Activated CD4-positive, alpha-beta T cell treated with anti-CD3 and anti-CD28 coated beads, Interleukin-2, amount 50 U/mL, for 24 hours (primary cell): ENCODE data around the gene KLHL29.

Experiments
- DNase-seq, 2 donors: peaks; one replicate each; pipeline ENCODE4 v3.0.0-alpha.2; 2020; ENCODE audit warnings: low read depth in 1 of 2, low spot score in 1 of 2

KLHL29 gene

DNA sequence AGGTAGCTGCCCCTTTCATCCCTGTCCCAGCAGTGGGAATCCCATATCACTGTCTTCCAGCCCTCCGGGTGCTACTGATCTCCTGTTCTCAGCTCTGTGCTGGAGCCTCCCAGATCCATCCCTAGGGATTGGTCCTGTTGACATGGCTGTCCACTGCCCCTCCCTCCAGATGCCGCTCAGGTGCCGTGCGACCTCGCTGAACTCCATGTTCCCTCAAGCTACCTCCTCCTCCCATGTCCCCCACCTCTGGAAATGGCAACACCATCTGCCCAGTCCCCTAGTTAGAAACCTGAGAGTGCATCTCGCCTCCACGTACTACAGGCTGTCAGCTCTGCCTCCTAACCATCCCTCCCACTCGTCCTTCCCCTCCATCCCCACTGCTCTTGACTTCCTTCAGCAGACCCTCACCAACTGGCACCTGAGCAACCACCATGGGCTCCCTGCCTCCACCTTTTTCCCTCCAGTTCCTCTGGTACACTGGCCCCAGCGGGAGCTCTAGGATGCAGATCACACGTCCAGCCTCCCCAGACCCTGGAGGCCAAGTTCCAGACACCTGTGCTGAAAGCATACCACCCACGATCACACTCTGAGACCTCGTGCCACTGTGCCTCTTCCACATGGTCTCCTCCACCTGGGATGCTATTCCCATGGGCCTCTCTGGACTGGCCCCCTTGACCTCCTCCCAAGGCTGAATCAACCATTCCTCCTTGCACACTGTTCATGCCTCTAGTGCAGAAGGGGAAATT lies 106.8 kb downstream of the KLHL29 start:
- no peak for DNase-seq

DNA sequence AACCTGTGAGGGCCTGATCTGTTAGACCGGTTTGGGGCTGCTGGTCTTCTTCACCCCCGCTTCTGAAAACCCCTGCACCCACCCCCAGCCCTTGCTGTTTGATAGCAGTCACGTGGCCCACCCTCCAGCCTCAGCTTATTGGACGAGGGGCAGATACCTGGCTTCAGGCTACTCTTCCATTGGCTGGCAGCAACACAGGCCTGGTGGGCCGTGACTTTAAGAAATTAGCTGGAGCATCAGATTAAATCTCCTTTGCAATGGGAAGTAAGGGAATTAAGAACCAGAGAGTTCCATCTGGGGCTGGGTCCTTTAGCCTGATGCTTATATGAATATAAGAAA lies 107.3 kb downstream of the KLHL29 start:
- DNase-seq, result no peak

DNA sequence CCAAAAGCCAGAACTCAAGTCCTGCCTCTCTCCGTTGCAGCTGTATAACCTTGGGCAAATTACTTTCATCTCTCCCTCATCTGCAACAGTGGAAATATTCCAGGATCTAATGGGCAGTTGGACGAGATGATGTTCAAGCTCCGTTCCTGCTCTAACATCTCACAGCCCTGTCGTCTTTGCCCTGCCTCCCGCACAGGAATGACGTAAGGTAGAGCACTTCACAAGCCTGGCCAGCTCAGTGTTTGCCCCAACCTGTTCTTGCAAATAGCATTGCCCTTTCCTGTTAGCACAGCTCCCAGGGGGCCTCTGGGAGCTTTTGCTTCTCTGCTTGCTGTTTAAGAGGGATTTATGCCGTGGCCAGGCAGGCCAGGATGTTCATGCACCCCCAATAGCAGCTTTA lies 107.9 kb downstream of the KLHL29 start:
- no peak for DNase-seq

DNA sequence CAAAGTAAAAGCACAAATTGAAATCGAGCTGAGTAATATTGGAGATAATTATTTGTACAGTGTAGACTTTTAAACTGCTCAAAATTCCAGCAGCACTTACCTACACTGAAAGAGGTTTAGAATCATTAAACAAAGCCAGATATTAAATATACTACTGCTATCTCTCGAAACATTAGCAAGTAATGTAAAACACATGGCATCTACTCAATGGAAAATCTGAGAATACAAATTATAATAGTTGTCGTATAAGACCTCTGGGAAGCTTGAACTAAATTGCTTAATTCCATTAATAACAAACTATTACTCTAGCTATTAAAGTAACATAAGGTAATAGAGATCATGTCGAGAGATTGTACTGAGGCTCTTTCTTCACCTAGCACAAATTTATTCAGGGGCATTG lies 108.9 kb downstream of the KLHL29 start:
- DNase-seq, result no peak

DNA sequence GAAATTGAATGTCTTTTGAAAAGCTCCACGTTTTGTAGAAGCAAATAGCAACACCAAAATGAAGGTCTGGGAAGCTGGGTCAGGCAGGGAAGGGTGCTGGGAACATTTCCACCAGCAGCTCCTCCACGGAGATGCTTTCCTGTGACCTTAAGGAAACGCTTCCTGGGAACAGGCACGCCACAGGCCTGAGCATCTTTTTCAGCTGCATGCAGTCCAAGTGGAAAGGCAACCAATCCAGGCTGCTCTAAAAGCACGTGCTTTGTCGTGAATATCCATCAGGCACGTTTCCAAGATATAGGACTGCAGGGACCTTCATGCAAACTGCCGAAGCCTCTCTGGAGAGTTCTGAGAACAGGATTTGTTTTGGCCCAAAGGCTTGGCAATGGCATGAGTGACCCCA lies 109.3 kb downstream of the KLHL29 start:
- no peak for DNase-seq

DNA sequence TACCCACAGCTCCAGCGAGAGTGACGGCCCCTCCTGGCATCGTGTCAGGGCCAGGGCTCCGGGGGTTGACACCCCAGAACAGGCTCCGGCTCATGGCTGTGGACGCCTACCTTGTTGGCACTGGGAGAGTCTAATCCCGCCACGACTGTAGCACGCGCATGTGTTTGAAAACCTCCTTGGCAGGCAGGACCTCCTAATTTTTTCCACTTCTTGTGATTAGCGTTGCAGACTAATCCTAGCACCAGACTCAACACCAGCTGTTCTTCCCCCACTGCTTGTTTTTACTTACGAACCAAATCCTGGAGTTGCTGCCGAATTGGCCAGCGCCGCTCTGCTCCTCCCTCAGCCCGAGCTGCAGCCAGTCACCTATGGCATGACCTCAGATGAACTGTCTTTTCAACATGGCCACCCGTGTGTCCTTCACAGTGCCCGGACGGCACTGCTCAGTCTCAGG lies 110.7 kb downstream of the KLHL29 start:
- DNase-seq, result no peak

DNA sequence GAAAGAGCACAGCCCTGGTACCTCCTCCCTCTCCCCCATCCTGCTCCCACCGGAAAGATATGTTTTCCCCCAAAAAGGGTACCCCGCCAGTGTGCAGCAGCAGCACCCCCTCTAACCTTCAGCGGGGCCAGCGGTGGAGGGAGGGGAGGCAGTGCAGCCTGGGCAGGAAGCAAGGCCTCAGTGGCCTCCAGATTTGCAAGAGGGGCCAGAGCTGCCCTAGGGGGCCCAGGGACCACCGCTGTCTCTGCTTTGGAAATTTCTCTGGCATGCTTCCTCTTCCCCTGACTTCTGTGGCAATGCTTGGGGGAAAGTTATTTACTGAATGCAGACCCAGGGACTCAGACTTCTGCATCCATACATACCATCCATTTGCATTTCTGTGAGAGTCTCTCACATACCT lies 111.5 kb downstream of the KLHL29 start:
- DNase-seq, result no peak

DNA sequence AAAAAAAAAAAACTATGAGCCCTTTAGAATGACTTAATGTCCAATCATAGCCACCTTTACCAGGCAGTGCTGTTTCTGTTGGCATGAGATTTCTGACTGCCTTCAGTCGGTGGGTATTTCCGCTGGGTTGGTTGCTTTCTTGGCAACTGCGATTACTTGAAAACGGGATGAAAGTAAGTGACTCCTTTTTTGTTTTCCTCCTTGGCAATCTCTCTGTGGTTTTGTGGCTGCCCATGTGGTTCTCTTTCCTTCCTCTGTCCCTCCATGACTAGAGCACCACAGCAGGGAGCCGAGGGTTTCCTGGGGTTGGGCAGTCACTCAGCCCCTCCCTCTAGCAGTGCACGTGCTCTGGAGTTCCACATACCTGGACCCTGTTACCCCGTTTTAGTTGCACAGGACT lies 112.1 kb downstream of the KLHL29 start:
- no peak for DNase-seq

DNA sequence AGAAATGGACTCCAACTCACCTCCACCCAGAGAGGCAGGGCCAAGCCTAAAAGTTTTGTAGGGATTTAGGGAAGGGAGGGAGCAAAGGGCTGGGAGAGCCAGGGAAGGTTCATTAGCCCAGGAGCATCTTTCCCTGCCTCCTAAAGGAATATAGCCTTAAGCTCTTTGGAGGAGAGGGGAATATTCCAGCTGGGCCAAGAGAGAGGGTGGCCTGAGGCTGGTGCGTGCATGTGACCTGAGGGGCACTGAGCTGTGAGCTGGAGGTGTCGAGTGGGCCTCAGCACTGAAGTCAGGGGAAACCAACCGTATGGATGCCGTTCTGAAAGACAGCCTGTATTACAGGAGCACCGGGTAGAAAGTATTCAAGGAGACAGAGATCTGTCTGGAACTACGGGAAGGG lies 112.6 kb downstream of the KLHL29 start:
- DNase-seq, result no peak

DNA sequence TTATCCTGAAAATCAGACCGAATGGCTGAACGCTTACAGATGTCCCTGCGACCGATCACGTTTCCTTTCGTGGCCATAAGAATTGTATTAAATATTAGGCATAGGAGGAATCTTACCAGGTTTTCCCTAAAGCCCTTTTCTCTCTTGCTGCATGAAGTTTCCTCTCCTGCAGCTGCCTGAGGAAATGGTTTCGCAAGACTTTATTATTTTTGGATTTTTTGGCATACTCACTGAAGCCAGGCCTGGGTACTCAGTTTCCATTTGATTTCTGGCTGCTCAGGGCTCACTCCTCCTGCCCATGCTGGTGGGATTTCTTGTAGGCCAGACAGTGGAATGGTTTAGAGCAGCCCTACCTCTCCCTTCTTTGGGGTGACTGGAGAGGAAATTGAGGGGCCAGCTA lies 114.0 kb downstream of the KLHL29 start:
- DNase-seq, result no peak

DNA sequence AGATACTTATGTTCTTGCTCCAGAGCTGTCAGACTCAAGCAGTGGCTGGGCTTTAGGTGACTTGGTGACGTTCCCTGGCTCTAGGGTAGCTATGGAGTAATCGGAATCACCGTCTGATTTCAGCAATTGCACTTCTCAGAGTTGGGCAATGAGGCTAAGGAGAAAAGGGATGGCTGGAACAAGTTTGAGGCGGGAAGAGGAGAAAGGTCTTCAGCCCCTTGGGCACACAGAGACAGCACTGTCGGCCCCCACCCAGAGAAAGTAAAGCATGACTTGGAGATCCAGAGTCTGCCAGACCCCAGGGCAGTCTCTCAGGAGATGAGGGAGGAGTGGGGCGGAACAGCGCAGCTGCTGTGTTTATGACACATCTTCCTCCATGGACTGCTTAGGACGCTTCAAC lies 114.5 kb downstream of the KLHL29 start:
- DNase-seq, result no peak

DNA sequence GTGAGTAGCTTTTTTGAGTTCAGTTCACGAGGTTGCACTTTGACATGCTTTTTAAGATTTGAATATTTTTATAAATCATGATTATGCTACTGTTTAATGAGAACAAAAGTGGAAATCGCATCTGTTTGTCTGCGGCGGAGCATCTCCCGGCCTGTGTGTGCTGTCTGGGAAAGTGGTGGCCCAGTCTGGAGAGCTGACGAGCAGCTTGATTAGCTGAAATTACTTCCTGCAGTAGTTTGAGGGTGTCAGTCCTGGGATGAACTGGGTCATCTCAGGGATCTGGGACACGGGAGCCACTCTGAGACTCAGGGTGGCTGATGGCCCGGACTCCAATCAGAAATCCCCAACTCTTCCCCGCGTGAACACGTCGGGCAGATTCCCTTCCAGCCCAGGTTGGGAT lies 115.9 kb downstream of the KLHL29 start:
- no peak for DNase-seq

DNA sequence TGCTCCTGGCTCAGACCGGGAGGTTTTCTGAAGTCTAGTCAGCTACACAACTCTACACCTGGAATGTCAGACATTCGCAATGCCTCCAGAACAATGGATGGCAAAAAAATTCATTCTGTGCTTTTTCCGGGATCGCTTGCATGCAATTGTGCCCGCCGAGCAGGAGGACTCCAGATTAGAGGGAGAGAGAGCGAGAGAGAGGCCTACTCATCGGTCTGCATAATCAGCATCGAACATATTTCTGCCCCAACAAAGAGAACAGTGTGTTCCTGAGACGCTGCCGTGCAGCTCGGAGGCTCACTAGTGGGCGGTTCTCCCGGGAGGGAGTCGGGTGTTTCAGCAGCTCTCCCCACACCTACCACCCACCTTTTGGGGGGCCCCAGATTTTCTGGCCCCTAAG lies 117.1 kb downstream of the KLHL29 start:
- DNase-seq, result no peak

DNA sequence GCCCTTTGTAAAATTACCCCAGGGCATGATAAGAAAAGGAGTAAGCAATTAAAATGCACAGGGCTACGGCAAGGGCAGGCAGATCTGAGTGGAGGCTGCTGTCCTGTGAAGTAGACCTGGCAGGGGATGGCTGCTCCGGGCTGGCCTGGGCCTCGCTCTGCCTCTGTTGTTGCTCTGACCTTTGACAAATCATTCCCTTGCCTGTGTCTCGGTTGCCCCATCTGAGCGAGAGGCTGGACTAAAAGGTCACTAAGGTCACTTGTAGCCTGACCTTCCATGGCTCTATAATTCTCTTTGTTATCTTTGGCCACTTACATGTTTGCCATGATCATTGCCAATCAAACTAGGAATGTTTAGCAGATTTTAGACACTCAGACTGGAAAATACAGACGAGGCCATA lies 118.1 kb downstream of the KLHL29 start:
- no peak for DNase-seq

DNA sequence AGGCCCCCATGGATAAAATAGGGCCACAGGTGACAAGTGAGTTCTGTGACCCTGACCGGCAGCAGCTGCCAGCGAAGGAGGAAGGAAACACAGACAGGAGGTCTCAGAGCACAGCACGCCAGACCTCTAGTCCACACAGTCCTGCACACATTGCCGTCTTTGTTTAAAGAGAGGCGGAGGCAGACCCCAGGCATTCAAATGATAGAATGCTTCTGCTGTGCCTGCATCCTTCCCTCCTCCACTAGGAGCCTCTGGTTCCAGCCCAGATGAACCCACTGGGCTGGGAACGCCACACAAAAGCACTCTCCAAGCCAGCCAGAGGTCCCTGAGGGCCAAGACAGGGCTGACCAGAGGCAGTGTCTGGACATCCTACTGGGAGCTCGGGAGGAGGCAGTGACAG lies 118.7 kb downstream of the KLHL29 start:
- no peak for DNase-seq

DNA sequence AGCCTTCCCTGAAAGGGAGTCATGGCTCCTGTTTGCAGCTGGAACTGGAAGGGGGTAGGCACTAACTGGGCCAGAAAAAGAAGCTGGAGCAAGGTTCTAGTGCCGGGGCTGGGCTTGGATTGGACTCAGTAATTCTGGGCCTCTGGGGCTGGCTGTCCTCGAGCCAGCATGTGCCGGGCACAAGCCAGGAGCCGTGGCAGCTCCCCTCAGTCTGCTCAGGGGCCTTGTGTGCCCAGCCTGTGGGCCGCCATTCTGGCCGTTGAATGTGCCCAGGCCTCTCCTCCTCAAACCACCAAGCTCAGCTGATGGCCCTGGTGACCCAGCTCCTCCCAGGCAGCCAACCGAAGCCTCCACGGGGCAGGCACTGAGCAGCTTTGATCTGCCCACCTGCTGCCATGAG lies 119.6 kb downstream of the KLHL29 start:
- no peak for DNase-seq

DNA sequence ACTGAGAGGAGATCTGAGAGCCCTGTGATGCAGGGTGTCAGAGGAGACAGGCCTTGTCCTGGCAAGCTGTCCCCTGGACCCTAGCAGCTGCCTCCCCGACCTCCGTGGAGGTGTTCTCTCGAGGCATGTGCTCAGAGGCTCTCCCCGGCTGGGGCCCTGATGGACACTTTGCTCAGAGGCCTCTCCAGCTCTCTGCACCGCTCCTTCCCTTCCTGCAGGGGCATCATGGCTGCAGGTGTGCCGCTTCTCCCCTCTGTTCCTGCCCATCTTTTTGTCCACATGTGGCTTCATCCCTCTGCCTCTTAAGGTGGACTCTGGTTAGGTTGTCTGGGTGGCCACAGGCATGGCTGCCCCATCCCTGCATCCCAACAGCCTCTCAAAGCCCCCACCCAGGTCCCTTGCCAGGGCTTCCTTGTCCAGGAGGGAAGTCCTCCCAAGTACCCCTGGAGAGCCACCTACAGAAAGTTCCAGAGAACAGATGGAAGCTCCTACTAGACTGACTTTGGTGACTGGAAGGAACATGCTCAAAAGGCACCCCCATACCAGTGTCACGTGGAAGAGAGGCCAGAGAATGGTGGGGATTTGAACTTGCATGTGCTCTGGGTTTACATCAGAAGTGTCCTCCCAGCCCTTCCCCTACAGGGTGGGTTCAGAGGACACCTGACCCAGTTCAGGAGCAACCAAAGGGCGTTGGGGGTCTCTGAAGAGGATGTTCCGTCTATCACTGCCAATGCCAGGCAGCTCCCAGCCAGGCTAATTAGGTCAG lies 120.4 kb downstream of the KLHL29 start:
- no peak for DNase-seq

DNA sequence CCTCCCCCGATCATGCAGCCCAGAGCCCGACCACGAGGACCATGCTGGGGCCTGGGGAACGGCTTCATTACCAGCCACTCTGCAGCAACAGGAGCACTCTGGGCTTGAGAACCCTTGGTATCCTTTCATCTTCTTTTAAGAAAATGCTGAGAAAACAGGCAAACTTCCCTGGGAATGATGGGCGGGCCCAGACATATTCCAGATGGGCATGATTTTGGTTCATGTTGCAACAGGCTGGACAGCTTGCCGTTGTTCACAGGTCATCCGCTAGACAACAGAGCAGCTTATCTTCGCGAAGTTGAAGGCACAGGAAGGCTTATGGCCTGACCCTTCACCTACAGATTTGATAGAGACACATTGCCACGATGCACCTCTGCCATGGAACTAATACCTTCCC lies 121.0 kb downstream of the KLHL29 start:
- DNase-seq, result no peak

DNA sequence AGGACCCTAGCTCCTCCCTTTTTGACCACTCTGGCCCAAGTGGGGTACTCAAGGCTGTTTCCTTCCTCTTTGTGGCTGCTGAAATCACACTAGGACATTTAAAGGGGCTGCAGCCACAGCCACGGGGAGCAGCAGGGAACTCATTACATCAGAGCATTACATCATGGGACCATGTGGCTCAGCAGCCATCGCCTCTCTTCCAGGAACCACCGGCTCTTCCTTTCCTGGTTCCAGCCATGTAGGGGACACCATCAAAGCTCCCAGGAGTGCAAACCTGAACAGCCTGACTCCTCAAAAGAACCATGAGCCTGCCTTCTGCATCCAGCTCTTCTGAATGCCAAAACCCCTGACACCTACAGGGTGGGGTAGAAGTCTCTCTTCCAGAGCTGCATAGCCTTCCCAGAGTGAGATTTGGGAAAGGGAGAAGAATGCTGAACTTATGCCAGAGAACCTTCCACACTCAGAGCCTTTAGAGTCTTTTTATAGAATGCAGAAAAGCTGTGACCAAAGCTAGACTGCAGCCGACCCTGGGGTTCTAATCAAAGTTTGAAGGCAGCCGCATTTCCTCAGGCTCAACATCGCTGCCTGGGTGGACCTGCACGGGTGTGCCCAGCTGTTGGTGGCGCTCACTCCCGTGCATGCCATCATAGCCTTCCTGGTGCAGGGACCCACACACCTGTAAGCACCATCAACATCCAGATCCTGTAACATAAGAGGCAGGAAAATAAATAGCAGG lies 121.7 kb downstream of the KLHL29 start:
- DNase-seq, result no peak

DNA sequence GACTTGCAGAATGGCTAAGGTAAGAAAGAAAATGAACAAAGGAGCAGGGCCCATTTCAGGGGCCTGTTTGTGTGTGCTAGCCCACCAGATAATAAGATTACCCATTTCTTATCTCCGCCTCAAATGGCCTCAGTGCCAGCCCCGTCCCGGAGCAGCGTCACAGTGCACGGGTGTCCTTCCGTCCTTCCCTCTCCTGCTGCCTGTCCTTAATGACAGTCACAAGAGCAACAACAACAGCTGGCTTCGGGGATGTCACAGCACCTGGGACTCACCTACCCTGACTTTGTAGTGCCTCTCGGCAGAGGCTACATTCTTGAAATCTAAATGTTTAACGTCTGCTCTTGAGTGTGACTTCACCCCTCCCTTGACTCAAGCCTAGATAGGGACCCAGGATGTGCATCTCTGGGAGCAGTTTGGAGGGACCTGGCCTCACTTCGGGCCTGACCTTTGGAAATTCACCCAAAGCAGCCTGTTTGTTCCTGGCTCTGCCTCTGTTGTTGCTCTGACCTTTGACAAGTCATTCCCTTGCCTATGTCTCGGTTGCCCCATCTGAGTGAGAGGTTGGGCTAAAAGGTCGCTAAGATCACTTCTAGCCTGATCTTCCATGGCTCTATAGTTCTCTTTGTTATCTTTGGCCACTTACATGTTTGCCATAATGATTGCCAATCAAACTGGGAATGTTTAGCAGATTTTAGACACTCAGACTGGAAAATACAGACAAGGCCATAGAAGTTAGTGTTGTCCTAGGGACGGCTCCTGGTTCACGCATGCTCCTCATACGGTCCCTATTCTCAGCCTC lies 122.5 kb downstream of the KLHL29 start:
- DNase-seq, result no peak

DNA sequence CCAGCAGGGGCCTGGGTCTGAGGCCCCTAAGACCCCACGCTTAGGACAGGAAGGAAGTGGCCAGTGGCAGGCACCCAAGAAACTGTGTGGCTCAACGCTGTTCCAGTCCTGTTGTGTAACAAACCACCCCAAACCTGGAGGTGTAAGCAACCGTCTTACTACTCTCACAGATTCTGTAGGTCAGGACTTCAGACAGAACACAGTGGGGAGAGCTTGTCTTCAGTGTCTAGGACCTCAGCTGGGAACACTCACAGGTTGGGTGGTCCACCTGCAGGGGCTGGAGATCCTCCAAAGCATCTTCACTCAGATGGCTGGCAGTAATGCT lies 123.0 kb downstream of the KLHL29 start:
- no peak for DNase-seq

DNA sequence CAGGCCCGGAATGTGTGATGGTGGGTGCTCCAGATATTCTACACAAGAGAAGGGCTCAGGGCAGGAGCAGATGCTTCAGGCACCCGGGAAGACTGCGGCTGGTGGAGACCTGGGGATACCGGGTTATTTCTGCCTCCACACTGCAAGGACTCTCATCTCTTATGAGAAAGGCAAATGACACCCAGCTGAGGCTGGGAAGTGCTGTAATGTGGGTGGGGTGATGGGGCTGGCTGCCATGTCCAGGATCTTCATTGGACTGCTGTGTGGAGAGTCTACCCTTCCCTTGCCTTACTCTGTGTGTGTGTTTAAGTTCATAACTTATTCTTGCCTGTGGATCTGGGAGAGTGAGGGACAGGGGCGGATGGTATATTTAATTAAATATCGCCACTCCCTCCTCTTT lies 124.1 kb downstream of the KLHL29 start:
- DNase-seq, result no peak
